Measurements from ENCODE around the gene CEP57.

CEP57 gene

DNA sequence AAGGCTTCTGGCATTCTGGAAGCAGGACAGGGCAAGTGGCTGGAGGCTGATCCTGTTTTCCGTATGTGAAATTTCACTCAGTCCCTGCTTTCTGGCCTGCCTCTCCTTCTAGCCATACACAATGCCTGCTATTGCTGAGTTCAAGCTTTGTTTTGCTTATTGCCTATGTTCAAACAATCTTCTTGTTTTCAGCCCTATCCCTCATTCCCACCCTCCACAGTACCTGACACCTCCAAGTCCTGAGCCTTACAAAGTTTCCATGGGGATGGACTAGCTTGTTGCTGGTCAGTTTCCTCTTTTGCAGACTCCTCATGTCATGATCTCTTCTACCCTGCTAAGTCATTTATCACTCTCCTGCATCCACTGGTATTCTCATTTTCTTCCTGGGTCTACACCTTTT is 38.8 kb upstream of the CEP57 start (continued):
- TF ChIP-seq ZNF140 (tag by site-specific recombination; IDR thresholded peaks at IDR 0.05) (no peak), MEIS1 (CRISPR knock-in tag; IDR thresholded peaks at IDR 0.05; ENCODE audit: borderline replicate concordance) (no peak), ZNF48 (tag by site-specific recombination; IDR thresholded peaks at IDR 0.05) (no peak), ZNF391 (tag by site-specific recombination; IDR thresholded peaks at IDR 0.05; ENCODE audit: borderline replicate concordance, low read depth) (no peak)
- TF ChIP-seq, protein P1, sequence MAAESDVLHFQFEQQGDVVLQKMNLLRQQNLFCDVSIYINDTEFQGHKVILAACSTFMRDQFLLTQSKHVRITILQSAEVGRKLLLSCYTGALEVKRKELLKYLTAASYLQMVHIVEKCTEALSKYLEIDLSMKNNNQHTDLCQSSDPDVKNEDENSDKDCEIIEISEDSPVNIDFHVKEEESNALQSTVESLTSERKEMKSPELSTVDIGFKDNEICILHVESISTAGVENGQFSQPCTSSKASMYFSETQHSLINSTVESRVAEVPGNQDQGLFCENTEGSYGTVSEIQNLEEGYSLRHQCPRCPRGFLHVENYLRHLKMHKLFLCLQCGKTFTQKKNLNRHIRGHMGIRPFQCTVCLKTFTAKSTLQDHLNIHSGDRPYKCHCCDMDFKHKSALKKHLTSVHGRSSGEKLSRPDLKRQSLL (tag by site-specific recombination; IDR thresholded peaks at IDR 0.05), result no peak

DNA sequence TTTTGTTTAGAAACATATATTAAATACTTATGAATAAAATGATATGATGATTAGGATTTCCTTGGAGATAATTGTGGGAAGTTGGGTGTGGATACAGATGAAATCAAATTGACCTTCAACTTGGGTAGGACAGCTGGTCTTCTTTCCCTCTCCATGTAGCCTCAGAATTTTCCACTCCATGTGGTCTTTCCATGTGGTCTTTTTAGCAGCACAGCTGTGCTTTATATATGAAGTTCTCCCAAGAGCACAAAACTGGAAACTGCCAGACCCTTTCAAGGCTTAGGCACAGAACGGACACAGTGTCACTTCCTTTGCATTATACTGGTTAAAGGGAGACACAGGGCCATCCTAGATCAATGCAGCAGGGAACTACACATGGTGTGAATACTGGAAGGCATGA is 29.4 kb upstream of the CEP57 start:
- POLR2A ChIA-PET, result interaction anchor here (0.8 kb wide), 1 partner anchor 694 kb away, joined by 3 read pairs; the partner anchor contains the start of gene SRSF8
- no peaks in the 10 kb centered on the region for H3K4me1 ChIP-seq (ENCODE audit: control insufficient read depth, insufficient read depth, low read length)
- no peak overlapping the region for H3K4me3 ChIP-seq (ENCODE audit: low read depth, low read length)
- TF ChIP-seq ZSCAN16 (tag by site-specific recombination; IDR thresholded peaks at IDR 0.05), result no peak
- no peak for TF ChIP-seq PRDM1 (tag by site-specific recombination; IDR thresholded peaks at IDR 0.05)
- TF ChIP-seq, protein P2, sequence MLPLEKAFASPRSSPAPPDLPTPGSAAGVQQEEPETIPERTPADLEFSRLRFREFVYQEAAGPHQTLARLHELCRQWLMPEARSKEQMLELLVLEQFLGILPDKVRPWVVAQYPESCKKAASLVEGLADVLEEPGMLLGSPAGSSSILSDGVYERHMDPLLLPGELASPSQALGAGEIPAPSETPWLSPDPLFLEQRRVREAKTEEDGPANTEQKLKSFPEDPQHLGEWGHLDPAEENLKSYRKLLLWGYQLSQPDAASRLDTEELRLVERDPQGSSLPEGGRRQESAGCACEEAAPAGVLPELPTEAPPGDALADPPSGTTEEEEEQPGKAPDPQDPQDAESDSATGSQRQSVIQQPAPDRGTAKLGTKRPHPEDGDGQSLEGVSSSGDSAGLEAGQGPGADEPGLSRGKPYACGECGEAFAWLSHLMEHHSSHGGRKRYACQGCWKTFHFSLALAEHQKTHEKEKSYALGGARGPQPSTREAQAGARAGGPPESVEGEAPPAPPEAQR (tag by site-specific recombination; IDR thresholded peaks at IDR 0.05), result no peak
- TF ChIP-seq ZNF132 (tag by site-specific recombination; IDR thresholded peaks at IDR 0.05; ENCODE audit: borderline replicate concordance), result no peak
- TF ChIP-seq, protein P3, sequence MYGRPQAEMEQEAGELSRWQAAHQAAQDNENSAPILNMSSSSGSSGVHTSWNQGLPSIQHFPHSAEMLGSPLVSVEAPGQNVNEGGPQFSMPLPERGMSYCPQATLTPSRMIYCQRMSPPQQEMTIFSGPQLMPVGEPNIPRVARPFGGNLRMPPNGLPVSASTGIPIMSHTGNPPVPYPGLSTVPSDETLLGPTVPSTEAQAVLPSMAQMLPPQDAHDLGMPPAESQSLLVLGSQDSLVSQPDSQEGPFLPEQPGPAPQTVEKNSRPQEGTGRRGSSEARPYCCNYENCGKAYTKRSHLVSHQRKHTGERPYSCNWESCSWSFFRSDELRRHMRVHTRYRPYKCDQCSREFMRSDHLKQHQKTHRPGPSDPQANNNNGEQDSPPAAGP (tag by site-specific recombination; IDR thresholded peaks at IDR 0.05), result no peak
- TF ChIP-seq, protein P4, sequence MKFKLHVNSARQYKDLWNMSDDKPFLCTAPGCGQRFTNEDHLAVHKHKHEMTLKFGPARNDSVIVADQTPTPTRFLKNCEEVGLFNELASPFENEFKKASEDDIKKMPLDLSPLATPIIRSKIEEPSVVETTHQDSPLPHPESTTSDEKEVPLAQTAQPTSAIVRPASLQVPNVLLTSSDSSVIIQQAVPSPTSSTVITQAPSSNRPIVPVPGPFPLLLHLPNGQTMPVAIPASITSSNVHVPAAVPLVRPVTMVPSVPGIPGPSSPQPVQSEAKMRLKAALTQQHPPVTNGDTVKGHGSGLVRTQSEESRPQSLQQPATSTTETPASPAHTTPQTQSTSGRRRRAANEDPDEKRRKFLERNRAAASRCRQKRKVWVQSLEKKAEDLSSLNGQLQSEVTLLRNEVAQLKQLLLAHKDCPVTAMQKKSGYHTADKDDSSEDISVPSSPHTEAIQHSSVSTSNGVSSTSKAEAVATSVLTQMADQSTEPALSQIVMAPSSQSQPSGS (tag by site-specific recombination; IDR thresholded peaks at IDR 0.05; ENCODE audit: low read depth), result no peak
- TF ChIP-seq ZNF221 (tag by site-specific recombination; IDR thresholded peaks at IDR 0.05; ENCODE audit: borderline replicate concordance), result no peak
- no peak for TF ChIP-seq ZNF664 (tag by site-specific recombination; IDR thresholded peaks at IDR 0.05)
- TF ChIP-seq ZNF292 (tag by site-specific recombination; IDR thresholded peaks at IDR 0.05; ENCODE audit: borderline replicate concordance, low read depth), result no peak
- TF ChIP-seq, protein P5, sequence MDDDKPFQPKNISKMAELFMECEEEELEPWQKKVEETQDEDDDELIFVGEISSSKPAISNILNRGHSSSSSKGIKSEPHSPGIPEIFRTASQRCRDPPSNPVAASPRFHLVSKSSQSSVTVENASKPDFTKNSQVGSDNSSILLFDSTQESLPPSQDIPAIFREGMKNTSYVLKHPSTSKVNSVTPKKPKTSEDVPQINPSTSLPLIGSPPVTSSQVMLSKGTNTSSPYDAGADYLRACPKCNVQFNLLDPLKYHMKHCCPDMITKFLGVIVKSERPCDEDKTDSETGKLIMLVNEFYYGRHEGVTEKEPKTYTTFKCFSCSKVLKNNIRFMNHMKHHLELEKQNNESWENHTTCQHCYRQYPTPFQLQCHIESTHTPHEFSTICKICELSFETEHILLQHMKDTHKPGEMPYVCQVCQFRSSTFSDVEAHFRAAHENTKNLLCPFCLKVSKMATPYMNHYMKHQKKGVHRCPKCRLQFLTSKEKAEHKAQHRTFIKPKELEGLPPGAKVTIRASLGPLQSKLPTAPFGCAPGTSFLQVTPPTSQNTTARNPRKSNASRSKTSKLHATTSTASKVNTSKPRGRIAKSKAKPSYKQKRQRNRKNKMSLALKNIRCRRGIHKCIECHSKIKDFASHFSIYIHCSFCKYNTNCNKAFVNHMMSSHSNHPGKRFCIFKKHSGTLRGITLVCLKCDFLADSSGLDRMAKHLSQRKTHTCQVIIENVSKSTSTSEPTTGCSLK (tag by site-specific recombination; IDR thresholded peaks at IDR 0.05), result no peak
- no peak for TF ChIP-seq ZNF423 (tag by site-specific recombination; IDR thresholded peaks at IDR 0.05)
- TF ChIP-seq, protein P6, sequence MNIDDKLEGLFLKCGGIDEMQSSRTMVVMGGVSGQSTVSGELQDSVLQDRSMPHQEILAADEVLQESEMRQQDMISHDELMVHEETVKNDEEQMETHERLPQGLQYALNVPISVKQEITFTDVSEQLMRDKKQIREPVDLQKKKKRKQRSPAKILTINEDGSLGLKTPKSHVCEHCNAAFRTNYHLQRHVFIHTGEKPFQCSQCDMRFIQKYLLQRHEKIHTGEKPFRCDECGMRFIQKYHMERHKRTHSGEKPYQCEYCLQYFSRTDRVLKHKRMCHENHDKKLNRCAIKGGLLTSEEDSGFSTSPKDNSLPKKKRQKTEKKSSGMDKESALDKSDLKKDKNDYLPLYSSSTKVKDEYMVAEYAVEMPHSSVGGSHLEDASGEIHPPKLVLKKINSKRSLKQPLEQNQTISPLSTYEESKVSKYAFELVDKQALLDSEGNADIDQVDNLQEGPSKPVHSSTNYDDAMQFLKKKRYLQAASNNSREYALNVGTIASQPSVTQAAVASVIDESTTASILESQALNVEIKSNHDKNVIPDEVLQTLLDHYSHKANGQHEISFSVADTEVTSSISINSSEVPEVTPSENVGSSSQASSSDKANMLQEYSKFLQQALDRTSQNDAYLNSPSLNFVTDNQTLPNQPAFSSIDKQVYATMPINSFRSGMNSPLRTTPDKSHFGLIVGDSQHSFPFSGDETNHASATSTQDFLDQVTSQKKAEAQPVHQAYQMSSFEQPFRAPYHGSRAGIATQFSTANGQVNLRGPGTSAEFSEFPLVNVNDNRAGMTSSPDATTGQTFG (tag by site-specific recombination; IDR thresholded peaks at IDR 0.05; ENCODE audit: borderline replicate concordance), result no peak
- no peak for TF ChIP-seq ZNF24 (tag by site-specific recombination; IDR thresholded peaks at IDR 0.05)
- no peak for TF ChIP-seq ZNF510 (tag by site-specific recombination; IDR thresholded peaks at IDR 0.05; ENCODE audit: insufficient replicate concordance)
- TF ChIP-seq ZNF2 (tag by site-specific recombination; IDR thresholded peaks at IDR 0.05), result no peak
- no peak for TF ChIP-seq MZF1 (tag by site-specific recombination; IDR thresholded peaks at IDR 0.05; ENCODE audit: borderline replicate concordance)
- TF ChIP-seq, protein P7, sequence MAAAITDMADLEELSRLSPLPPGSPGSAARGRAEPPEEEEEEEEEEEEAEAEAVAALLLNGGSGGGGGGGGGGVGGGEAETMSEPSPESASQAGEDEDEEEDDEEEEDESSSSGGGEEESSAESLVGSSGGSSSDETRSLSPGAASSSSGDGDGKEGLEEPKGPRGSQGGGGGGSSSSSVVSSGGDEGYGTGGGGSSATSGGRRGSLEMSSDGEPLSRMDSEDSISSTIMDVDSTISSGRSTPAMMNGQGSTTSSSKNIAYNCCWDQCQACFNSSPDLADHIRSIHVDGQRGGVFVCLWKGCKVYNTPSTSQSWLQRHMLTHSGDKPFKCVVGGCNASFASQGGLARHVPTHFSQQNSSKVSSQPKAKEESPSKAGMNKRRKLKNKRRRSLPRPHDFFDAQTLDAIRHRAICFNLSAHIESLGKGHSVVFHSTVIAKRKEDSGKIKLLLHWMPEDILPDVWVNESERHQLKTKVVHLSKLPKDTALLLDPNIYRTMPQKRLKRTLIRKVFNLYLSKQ (tag by site-specific recombination; IDR thresholded peaks at IDR 0.05; ENCODE audit: borderline replicate concordance), result no peak
- no peak for TF ChIP-seq ZNF274 (IDR thresholded peaks at IDR 0.05; ENCODE audit: low read length)
- no peak for TF ChIP-seq ZNF274 (tag by site-specific recombination; IDR thresholded peaks at IDR 0.05; ENCODE audit: borderline replicate concordance)
- H3K36me3 ChIP-seq (ENCODE audit: control insufficient read depth in 2 of 2, insufficient read depth in 1 of 2, low read length in 2 of 2), result no peaks in the 10 kb centered on the region
- CTCF ChIA-PET, result interaction anchor here (0.7 to 7.0 kb wide), 3 partner anchors 55 to 1113 kb away, joined by 3 to 111 read pairs (median 26); no protein-coding TSS in a partner anchor
- H3K9me3 ChIP-seq (ENCODE audit: control insufficient read depth, insufficient read depth, low read depth, low read length), result no peaks in the 10 kb centered on the region
- H3K27ac ChIP-seq (ENCODE audit: extremely low read depth, low read depth, low read length), result no peak overlapping the region
